Measurements from ENCODE around the gene DLG2.
"Not testable (repeated sequence)": the region's sequence is repeated elsewhere in the genome, so short reads cannot be mapped to it uniquely, and the experiment has no call there.

The DLG2 gene

DNA sequence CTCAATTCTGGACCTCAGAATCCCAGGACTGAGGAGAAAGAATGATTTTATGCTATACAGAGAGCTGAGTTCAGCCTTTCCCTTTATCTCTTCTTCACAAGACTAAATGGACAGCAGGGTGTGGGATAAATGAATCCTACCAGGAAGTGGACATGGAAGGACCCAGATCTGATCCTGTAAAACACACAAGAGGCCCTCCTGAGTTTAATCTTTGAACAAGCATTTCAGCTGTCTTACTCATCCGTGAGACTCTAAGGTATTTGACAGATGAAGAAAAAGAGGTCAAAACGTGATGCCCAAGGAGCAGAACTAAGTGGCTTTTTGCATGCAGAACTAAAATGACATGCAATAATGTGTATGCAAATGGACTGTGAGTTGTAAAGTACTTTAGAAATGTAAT is 511.3 kb downstream of the DLG2 start:
- no peak for DNase-seq (ENCODE audit: low read depth in 2 of 2)

- DNase-seq (ENCODE audit: low read depth in 2 of 2) = no peak
Observed at GRCh38 chr11:85114786-85115185, 512.4 kb downstream of the DLG2 start.

- DNase-seq (ENCODE audit: low read depth in 2 of 2) = not testable (repeated sequence)
Observed at GRCh38 chr11:85110246-85110645, 516.9 kb downstream of the DLG2 start.

DNA sequence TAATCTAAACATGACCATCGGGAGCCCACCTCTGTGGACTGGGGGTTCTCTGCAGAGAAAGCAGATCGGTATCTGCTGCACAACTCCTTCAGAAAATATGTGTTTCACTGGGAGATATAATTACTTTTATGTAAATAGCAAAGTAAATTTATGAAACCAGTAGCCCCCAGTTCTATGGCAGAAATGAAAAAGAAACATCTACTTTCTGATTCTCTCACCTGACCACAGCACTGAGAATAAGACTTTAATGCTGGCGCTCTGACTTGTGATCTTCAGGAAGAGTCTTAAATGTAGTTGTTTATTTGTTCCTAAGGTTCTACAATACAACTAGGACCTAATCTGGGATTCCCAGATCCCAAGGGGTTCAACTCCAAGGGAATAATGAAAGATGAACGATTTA is 518.0 kb downstream of the DLG2 start:
- no peak for DNase-seq (ENCODE audit: low read depth in 2 of 2)

- no peak for DNase-seq (ENCODE audit: low read depth in 2 of 2)
Observed at GRCh38 chr11:85105868-85106267, 521.3 kb downstream of the DLG2 start.

GRCh38 chr11:85099522-85099921 is 527.6 kb downstream of the DLG2 start:
- no peak for DNase-seq (ENCODE audit: low read depth in 2 of 2)

DNA sequence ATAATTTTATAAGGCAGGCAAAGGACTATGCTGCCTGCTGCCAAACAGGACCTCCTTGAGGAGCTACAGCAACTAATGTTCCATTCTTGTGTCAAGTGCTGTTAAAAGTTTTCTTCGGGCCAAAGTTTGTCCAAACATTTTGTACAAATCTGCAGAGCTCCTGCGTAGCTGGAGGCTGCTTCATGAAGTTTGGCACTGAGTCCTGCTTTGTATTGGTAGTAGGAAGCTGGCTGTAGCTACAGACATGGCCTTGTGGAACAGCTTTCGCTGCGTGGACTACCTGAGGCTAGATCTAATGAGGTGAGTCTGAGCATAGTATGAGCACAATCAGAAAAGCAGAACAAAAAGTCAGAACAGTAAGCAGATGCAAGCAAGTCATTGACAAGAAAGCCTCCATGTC is 528.1 kb downstream of the DLG2 start:
- no peak for DNase-seq (ENCODE audit: low read depth in 2 of 2)

GRCh38 chr11:85096939-85097338 is 530.2 kb downstream of the DLG2 start:
- no peak for DNase-seq (ENCODE audit: low read depth in 2 of 2)

- no peak for DNase-seq (ENCODE audit: low read depth in 2 of 2)
Observed at GRCh38 chr11:85095239-85095638, 531.9 kb downstream of the DLG2 start.

GRCh38 chr11:85094795-85095194 is 532.3 kb downstream of the DLG2 start:
- no peak for DNase-seq (ENCODE audit: low read depth in 2 of 2)

GRCh38 chr11:85089654-85090053 is 537.5 kb downstream of the DLG2 start:
- no peak for DNase-seq (ENCODE audit: low read depth in 2 of 2)

DNA sequence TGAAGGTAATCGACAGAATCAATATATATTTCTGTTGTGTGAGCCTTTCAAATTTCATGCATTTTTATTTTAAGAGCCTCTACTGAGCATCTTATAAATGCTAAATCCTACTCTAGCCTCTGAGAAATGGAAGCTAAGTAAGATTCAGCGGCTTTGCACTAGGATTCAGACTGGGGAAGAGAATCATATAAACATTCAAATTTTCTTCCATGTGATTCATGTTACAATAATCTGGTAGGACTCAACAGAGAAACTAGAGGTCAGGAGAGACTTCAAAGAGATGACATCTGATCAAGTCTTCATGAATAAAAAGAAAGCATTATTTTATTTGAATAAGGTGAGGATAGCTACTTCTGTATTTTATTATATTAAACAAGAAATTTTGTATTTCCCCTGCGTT is 538.9 kb downstream of the DLG2 start:
- DNase-seq (ENCODE audit: low read depth in 2 of 2) = no peak

DNA sequence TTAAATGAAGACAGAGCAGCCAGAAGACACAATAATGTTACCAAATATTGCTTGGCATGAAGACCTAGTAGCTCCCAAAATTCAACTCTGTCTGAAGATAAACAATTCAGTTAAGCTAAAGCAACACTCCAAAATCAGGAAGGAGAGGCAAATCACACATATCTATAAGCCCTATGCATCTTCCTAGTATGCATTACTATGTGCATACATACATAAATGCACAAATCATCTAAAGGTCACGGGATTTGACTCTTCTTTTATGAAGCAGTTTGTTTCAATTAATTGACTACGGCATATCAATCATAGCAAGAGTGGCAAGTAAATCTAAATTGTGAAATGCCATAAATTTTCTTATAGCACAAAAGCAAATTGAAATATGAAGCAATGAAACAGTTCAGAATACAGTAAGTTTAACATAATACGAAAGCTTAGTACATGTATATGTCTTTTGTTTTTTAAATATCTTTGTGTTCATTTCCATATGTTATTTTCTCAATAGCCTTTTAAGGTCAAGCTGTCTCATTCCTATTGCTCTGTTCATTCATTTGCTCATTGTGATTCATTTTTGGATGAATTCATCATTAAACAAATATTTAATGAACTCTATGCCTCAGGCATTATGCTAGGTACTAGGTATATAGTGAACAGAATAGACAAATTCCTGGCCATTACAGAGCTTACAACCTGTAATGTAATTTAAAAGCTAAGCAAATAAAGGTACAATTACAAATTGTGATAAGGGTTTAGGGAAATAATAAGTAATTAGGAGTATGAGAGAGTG is 540.5 kb downstream of the DLG2 start:
- DNase-seq (ENCODE audit: low read depth in 2 of 2) = no peak

GRCh38 chr11:85076535-85077330 is 550.4 kb downstream of the DLG2 start:
- no peak for DNase-seq (ENCODE audit: low read depth in 2 of 2)

- DNase-seq (ENCODE audit: low read depth in 2 of 2) = no peak
Observed at GRCh38 chr11:85062659-85063058, 564.5 kb downstream of the DLG2 start.

DNA sequence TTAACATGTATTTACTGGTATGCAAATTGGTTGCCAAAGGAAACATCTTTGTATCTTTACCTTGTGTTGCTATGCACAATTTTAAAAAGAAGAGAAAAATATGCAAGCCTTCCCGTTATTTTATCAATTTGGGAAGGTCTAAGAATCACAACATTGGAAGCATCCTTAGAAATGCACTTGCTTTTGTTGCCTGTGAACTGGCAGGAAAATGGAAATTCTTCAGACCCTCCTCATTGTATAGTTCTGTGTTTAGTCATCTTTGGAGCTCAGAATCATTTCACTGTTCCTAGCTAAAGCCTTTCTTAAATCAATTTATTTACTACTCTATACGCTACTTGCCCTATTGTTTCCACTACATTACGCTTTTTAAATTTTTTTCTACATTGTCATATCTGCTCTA is 574.5 kb downstream of the DLG2 start:
- DNase-seq (ENCODE audit: low read depth in 2 of 2) = no peak

DNA sequence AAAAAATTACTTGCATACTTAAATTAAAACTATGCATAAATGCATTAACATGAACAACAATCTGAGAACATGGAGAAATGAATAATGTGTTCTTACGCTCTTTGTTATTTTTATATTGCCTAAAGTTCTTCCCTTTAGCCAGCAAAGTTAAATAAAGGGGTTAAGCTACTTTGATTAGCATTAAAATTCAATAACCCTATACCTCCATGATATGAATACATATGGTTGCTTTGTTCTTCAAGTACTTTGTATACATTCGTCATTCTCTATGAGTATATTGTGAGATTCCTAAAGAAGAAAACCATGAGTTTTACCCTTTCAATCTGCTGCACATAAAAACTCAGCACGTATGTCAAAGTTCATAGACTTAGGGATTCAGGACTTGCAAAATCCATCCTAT is 578.3 kb downstream of the DLG2 start:
- DNase-seq (ENCODE audit: low read depth in 2 of 2) = no peak

DNA sequence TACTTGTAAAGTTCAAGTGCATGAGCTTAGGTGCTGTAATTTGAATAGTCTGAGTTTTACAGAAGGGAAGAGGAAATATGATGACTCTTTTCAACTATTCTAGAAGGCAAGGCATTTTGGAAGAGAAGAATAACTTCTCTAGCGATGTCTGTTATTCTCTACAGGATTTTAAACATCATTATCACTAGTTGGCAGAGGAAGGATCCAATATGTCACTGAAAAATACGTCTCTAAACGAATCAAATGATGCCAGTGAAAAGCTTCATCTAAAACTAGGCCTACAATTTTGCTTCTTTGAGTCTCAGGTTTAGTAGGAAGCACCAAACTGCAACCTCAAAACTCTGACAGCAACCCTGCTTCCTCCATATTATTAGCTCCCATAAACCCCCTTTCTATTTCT is 581.4 kb downstream of the DLG2 start:
- no peak for DNase-seq (ENCODE audit: low read depth in 2 of 2)

DNA sequence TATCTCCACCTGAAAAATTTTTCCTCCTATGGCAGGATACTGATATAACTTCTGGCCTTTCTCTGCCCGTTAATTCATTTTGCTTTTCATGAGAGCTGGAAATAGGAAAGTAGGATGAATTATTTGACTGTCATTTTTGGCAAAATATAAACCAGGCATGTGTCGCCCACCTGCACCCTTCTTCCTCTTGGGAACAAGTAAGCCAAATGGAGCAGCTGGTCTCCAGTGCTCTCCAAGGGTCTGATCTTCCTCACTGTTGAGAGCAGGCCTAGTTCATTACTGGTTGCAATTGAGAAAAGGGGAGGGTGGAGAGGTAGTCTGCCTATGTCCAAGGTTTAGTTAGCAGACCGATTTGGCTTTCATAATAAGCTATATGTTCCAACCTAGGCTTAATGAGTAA is 582.2 kb downstream of the DLG2 start:
- no peak for DNase-seq (ENCODE audit: low read depth in 2 of 2)

DNA sequence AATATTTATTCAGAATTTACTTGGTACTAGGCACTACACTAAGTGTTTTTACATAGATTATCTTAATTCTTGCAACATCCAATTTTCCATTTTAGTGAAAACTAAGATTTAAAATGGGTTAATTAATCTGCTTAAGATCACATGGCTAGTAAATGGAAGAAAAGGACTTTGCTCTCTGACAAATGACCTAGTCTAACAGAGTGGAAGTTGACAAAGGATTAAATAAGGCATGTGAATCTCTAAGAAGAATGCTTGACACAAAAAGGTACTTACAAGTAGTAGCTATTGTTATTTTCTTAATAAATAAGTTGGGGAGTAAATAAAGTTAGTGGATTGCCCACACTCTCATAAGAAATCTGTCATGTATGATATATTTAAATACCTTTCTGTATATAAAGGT is 584.8 kb downstream of the DLG2 start:
- DNase-seq (ENCODE audit: low read depth in 2 of 2) = no peak

DNA sequence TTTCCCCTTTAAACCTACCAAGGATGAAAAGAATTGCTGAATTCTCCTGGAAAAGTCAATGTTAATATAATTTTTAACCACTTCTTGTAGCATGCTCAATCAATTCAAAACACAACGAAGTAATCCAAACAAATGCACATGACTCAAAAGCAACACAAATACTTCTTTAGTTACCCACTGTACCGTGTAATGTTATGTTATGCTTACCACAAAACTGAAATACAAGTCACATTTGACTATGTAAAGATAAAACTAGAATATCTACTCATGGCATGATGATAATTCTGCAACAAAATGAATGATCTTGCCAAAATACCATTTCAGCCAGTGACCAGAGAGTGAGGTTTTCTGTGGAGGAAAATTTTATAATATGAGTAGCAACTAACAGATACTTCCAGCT is 587.0 kb downstream of the DLG2 start:
- no peak for DNase-seq (ENCODE audit: low read depth in 2 of 2)

DNA sequence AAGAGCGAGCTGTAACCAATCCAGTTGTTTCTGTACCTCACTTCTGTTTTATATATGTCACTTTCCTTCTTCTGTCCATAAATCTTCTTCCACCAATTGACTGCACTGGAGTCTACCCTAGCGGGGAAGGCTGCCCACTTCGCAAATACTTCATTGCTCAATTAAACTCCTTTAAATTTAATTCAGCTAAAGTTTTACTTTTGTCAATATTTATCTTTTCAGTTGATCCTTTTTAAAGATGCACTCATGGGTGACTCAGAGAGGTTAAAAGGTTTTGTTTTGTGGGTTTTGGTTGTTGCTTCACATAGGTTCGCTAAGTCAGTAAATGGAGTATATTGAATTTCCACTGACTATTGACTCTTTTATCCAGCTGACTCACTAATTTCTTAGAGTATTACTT is 597.2 kb downstream of the DLG2 start:
- DNase-seq (ENCODE audit: low read depth in 2 of 2) = no peak

- DNase-seq (ENCODE audit: low read depth in 2 of 2) = no peak
Observed at GRCh38 chr11:85028329-85029101, 598.6 kb downstream of the DLG2 start.

All from activated CD4-positive, alpha-beta T cell treated with anti-CD3 and anti-CD28 coated beads for 24 hours (primary cell).